Tibial artery (tissue), 4 donors: ENCODE results near the gene RPAP2.

ENCODE experiments used
- DNase-seq, 2 donors: peaks; one replicate each; pipeline ENCODE4 v3.0.0-alpha.2; 2019
- H3K27ac ChIP-seq, 2 donors: fragments of 200-600 bp; sonication (generic) in 1 of 2; 1 replicate in 1 of 2; 2 replicates in 1 of 2; pipeline ENCODE4 v1.5.1; 2018 to 2019; ENCODE audit warnings: mild to moderate bottlenecking in 1 of 2
- H3K27me3 ChIP-seq, 2 donors: fragments of 200-600 bp; sonication (generic) in 1 of 2; one replicate each; pipeline versions ENCODE4 v1.5.1 to v1.6.0; 2016 to 2019
- H3K36me3 ChIP-seq, 3 donors: fragments of 200-600 bp; sonication (generic) in 2 of 3; one replicate each; pipeline ENCODE4 v1.5.1; 2016 to 2019; ENCODE audit warnings: mild to moderate bottlenecking in 2 of 3
- H3K4me1 ChIP-seq, 4 donors: fragments of 200-600 bp; sonication (generic) in 2 of 4; 1 replicate in 3 of 4; 2 replicates in 1 of 4; pipeline ENCODE4 v1.5.1; 2016 to 2019
- H3K4me3 ChIP-seq, 2 donors: fragments of 200-600 bp; sonication (generic) in 1 of 2; 1 replicate in 1 of 2; 2 replicates in 1 of 2; pipeline ENCODE4 v1.5.1; 2018 to 2019; ENCODE audit warnings: mild to moderate bottlenecking in 2 of 2
- H3K9me3 ChIP-seq, 3 donors: fragments of 200-600 bp; sonication (generic) in 1 of 3; one replicate each; pipeline ENCODE4 v1.5.1; 2016 to 2019
- intact Hi-C: fragments of 100-400 bp; cut with DNase I; formaldehyde crosslinking; loops from one replicate; pipeline ENCODE4 v1.15.0; 2023; ENCODE audit warnings: low total_unique reads
- TF ChIP-seq, protein P1 (sequence below), 2 experiments: fragments of 200-600 bp in 1 of 2; fragments of 450-650 bp in 1 of 2; IDR thresholded peaks; one replicate each; pipeline ENCODE4 v1.5.1; 2017 to 2019; ENCODE audit warnings: antibody characterized with exemption in 2 of 2, mild to moderate bottlenecking in 1 of 2, moderate library complexity in 1 of 2

The RPAP2 gene

DNA sequence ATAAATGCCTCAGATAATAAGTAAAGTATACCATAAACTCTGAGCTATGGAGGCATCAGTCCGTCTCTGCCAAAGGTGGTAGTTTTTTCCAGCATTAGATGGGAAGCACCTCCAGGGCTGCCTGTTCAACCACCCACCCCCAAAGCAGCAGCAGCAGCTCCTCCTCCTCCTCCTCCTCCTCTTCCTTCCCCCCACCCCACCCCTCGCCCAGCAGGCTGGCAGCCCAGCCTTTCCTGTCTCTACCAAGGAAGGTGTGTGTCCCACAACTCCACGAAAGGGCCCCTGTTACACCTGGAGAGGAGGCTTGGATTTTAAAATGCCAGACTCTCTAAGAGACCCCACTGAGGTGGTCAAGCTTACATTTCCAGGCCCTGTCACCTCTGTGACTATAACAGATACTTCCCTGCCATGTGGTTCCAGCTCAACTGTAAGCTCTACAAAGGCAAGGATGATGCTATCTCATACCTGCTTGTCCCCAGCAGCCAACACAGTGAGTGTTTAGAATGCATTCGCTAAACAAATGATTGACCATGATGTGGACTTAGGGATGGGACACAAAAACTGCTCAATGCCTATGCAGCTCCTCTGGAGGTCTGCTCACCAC lies 111.2 kb downstream of the RPAP2 start:
- no peaks in the 10 kb centered on the region for H3K4me1 ChIP-seq
- intact Hi-C loops = no loop called here
- TF ChIP-seq, protein P1, sequence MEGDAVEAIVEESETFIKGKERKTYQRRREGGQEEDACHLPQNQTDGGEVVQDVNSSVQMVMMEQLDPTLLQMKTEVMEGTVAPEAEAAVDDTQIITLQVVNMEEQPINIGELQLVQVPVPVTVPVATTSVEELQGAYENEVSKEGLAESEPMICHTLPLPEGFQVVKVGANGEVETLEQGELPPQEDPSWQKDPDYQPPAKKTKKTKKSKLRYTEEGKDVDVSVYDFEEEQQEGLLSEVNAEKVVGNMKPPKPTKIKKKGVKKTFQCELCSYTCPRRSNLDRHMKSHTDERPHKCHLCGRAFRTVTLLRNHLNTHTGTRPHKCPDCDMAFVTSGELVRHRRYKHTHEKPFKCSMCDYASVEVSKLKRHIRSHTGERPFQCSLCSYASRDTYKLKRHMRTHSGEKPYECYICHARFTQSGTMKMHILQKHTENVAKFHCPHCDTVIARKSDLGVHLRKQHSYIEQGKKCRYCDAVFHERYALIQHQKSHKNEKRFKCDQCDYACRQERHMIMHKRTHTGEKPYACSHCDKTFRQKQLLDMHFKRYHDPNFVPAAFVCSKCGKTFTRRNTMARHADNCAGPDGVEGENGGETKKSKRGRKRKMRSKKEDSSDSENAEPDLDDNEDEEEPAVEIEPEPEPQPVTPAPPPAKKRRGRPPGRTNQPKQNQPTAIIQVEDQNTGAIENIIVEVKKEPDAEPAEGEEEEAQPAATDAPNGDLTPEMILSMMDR (IDR thresholded peaks at IDR 0.05) = no peak
- DNase-seq = no peak
- no peaks in the 10 kb centered on the region for H3K9me3 ChIP-seq
- no peaks in the 10 kb centered on the region for H3K27me3 ChIP-seq
- H3K27ac ChIP-seq = no peak overlapping the region
- no peak overlapping the region for H3K4me3 ChIP-seq
- H3K36me3 ChIP-seq = no peaks in the 10 kb centered on the region

DNA sequence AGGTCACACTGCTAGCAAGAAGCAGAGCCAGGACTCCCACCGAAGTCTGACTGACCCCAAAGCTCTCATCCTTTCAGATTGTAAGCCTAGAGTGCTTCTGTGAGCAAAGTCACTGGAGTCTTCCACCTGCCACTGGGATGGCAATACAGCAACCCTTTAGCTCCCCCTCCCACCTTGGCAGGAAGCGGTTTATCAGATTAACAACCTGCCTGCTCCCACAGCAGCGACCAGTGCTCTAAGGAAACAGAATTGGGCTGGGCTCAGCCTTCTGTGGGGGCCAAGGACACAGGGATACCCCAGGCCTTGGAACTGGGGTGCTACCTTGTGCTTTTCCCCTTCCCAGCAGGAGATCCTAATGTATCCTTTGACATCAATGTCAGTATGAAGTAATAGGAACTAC lies 111.8 kb downstream of the RPAP2 start:
- Histone ChIP-seq H3K4me3 (no peak overlapping the region), H3K36me3 (no peaks in the 10 kb centered on the region), H3K4me1 (no peaks in the 10 kb centered on the region), H3K27ac (no peak overlapping the region), H3K9me3 (no peaks in the 10 kb centered on the region), H3K27me3 (no peaks in the 10 kb centered on the region)
- no peak for DNase-seq
- TF ChIP-seq, protein P1 (IDR thresholded peaks at IDR 0.05) = no peak
- intact Hi-C loops = no loop called here

DNA sequence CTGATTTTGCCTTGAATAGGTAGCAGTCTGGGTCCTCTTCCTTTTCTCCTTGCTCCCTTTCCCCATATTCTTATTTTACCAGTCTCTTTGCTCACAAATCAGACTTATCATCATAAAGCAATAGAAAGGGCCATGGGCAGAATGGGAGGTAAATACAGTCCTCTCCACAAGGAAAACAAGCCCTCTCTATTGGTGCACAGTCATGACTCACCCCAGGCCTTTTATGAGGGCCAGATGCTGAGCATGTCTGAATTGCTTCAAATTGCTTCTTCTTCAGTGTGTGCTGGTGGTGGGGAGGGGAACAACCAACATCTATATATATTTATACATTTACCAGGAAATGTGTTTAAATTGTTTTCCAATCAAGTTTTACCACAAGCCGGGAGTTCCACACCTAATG lies 112.7 kb downstream of the RPAP2 start:
- no peaks in the 10 kb centered on the region for H3K4me1 ChIP-seq
- no peak overlapping the region for H3K4me3 ChIP-seq
- no peak overlapping the region for H3K27ac ChIP-seq
- TF ChIP-seq, protein P1 (IDR thresholded peaks at IDR 0.05) = no peak
- intact Hi-C loops = no loop called here
- no peaks in the 10 kb centered on the region for H3K9me3 ChIP-seq
- H3K36me3 ChIP-seq = no peaks in the 10 kb centered on the region
- DNase-seq = no peak
- no peaks in the 10 kb centered on the region for H3K27me3 ChIP-seq

DNA sequence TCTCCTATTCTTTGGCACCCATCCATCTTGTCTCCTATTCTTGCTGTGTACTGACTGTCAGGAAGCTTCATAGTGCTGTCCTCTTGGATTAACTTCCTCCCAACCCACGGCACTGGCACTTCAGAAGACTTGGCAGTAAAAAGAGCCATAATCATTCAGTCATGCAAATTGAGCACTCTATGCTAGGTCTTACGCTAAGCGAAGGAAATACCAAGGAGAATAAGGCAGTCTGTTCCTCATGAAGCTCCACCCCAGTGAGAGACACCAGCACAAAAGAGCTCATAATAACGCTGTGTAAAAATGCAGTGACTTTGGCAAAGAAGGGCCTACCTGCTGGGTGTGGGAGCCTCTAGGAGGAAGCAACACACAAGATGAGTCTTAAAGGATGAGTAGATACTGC lies 120.8 kb downstream of the RPAP2 start:
- intact Hi-C loops = no loop called here
- TF ChIP-seq, protein P1 (IDR thresholded peaks at IDR 0.05) = no peak
- H3K27me3 ChIP-seq = no peaks in the 10 kb centered on the region
- DNase-seq = no peak
- H3K4me3 ChIP-seq = no peak overlapping the region
- no peak overlapping the region for H3K27ac ChIP-seq
- H3K9me3 ChIP-seq = no peaks in the 10 kb centered on the region
- H3K36me3 ChIP-seq = no peaks in the 10 kb centered on the region
- H3K4me1 ChIP-seq = no peaks in the 10 kb centered on the region

DNA sequence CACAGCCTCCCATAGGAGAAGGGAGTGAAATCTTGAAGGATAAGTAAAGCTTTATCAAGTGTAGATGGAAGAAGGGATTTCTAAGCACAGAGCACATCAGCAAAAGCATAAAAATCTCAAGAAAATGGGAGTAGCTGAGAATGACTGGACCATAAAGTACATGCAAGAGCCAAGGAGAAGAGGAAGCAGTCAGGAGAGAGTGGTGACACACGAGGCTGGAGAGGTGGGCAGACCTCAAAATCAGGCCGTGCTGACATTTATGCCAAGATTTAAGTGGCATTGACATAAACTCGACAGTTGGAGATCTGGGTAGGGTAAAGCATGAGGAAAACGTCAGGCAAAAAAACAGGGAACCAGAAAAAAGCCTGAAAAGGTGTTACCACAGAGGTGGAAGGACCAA lies 125.5 kb downstream of the RPAP2 start:
- Histone ChIP-seq H3K4me3 (no peak overlapping the region), H3K27me3 (no peaks in the 10 kb centered on the region), H3K36me3 (no peaks in the 10 kb centered on the region), H3K9me3 (no peaks in the 10 kb centered on the region), H3K27ac (no peak overlapping the region), H3K4me1 (no peaks in the 10 kb centered on the region)
- intact Hi-C loops = no loop called here
- DNase-seq = no peak
- TF ChIP-seq, protein P1 (IDR thresholded peaks at IDR 0.05) = no peak

DNA sequence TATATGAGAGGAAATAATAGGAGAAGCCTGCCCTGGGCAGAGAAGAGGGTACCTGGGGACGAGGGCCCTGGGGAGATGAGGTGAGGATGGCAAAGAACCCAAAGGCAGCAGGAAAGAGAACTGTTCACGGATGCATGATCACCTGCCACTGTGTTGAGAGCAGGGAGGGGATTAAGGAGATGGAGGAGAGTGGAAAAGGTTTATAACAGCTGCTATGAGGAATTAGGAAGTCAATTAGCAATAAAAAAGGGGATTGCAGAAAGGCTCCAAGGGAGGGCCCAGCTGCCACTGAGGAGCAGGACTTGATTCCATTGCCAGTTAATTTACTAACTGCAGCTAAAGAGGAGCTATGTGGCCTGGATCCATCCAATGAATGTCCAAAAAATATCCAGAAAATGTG lies 126.8 kb downstream of the RPAP2 start:
- Histone ChIP-seq H3K9me3 (no peaks in the 10 kb centered on the region), H3K36me3 (no peaks in the 10 kb centered on the region), H3K4me1 (no peaks in the 10 kb centered on the region), H3K27me3 (no peaks in the 10 kb centered on the region), H3K4me3 (no peak overlapping the region), H3K27ac (no peak overlapping the region)
- TF ChIP-seq, protein P1 (IDR thresholded peaks at IDR 0.05) = no peak
- no peak for DNase-seq
- intact Hi-C loops = no loop called here
